Activated CD4-positive, alpha-beta T cell treated with anti-CD3 and anti-CD28 coated beads, Interleukin-2, amount 50 U/mL, for 16 hours (primary cell): ENCODE measurements around the gene APMAP.
"Not testable (repeated sequence)": the region's sequence is repeated elsewhere in the genome, so short reads cannot be mapped to it uniquely, and the experiment has no call there.

Source experiments
- DNase-seq: peaks from one replicate; pipeline ENCODE4 v3.0.0-alpha.2; 2020

APMAP gene

GRCh38 chr20:24929867-24930723 lies 62.5 kb downstream of the APMAP start:
- not testable (repeated sequence) for DNase-seq

GRCh38 chr20:24929259-24929658 lies 63.3 kb downstream of the APMAP start:
- not testable (repeated sequence) for DNase-seq

GRCh38 chr20:24920706-24921105 lies 71.8 kb downstream of the APMAP start:
- not testable (repeated sequence) for DNase-seq

- DNase-seq: not testable (repeated sequence)
These were observed 72.9 kb downstream of the APMAP start for GRCh38 chr20:24919665-24920064.

GRCh38 chr20:24918579-24919566 lies 73.7 kb downstream of the APMAP start:
- DNase-seq: no peak

- peak; percentile 50 for DNase-seq
These were observed 74.6 kb downstream of the APMAP start for GRCh38 chr20:24917797-24918578.

- DNase-seq: no peak
These were observed 75.5 kb downstream of the APMAP start for GRCh38 chr20:24917056-24917455.

GRCh38 chr20:24916412-24916811 lies 76.1 kb downstream of the APMAP start:
- DNase-seq: no peak

- DNase-seq: no peak
These were observed 76.7 kb downstream of the APMAP start for GRCh38 chr20:24915892-24916291.

GRCh38 chr20:24915440-24915839 lies 77.1 kb downstream of the APMAP start:
- DNase-seq: no peak

GRCh38 chr20:24914388-24915241 lies 77.9 kb downstream of the APMAP start:
- DNase-seq: no peak

- no peak for DNase-seq
These were observed 79.4 kb downstream of the APMAP start for GRCh38 chr20:24913076-24913628.
